HG02852 (cell line): ENCODE data around the gene CBFA2T2.
"Not testable (repeated sequence)": the region's sequence is repeated elsewhere in the genome, so short reads cannot be mapped to it uniquely, and the experiment has no call there.

Experiments used
- ATAC-seq: cut with Tn5 transposase; IDR thresholded peaks from one replicate; pipeline ENCODE4 v1.9.1; 2021; ENCODE audit warnings: mild to moderate bottlenecking, moderate library complexity; ENCODE audit not compliant: unreplicated experiment

CBFA2T2 gene

DNA sequence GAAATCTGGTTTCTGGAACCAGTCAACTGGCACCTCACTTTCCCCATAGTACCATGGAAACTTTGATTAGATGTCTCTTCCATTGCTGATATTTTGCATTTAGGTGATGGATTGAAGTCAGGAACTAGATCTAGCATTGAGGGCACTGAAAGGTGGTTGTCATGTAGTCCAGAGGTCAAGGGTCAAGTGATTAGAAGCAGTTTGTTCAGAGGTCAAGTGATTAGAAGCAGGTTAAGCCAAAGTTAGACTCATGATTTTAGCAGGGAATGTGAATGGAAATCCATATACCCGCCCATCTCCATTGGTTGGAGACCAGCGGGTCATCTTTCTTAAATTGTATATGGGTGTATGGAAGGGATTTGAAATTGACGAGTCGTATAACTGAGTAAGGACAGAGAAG, 51.2 kb downstream of the CBFA2T2 start:
- no peak for ATAC-seq

DNA sequence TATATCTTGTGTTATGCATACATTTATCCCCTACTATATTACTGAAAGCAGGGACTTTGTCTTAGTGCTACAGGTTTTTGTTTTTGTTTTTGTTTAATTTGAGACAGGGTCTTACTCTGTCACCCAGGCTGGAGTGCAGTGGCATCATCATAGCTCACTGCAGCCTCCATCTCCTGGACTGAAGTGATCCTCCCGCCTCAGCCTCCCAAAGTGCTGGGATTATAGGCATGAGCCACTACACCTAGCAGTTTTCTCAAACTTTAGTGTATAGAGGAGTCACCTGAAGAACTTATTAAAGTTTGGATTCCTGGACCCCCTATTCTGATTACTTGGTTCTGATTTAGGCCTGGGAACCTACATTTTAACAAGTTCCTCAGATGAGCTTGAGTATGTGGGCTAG, 51.9 kb downstream of the CBFA2T2 start:
- no peak for ATAC-seq

DNA sequence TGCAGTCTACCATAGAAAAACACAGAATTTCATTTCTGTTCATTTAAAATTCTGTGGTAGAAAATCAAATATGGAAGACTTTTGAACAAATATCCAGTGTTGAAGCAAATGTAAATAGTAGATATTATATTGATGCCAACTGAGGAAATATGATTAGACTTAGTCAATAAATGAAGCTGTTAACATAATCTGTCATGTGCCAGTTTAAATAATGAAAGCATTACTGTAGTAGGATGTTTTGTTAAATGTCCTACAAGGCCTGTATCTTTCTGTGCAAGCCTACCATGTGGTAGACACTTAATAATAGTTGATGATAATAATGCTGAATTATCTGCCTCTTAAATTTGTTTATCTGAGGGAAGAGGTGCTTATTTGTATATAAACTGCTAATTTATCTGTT, 55.9 kb downstream of the CBFA2T2 start:
- no peak for ATAC-seq

DNA sequence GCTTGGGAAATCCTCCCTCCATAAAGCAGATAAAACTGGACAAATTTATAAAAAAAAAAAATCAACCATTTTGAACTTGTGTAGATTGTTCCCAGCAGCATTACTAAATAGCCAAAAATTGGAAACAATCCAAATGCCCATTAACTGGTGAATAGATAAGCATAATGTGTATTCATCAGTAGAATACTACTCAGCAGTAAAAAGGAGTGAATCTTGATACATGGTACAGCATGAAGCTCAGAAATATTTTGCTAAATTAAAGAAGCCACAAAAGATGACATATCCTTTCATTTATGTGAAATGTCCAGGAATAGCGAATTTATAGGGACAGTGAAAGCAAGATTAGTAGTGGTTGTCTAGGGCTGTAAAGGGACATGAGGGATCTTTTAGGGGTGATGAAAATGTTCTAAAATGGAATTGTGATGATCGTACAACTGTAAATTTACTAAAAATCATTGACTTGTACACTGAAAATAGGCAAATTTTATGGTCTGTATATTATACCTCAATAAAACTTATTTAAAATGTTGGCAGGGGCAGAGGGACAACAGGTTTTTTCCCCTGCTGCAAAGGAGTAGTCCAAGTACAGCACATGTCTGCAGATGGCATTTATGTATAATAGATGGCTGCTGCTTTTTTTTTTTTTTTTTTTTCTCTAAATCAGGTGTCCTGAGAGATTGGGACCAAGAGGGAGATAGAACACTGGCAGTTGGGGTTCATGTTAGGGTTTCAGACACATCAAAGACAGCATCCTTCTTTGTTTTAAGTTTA, 59.5 kb downstream of the CBFA2T2 start:
- ATAC-seq = no peak

- ATAC-seq = no peak
Measured at GRCh38 chr20:33551778-33552177, 61.9 kb downstream of the CBFA2T2 start.

- ATAC-seq = no peak
Measured at GRCh38 chr20:33552519-33552918, 62.6 kb downstream of the CBFA2T2 start.

GRCh38 chr20:33553516-33553915, 63.6 kb downstream of the CBFA2T2 start:
- no peak for ATAC-seq

GRCh38 chr20:33554914-33555420, 65.1 kb downstream of the CBFA2T2 start:
- peak; percentile 97 for ATAC-seq

GRCh38 chr20:33555755-33556154, 65.9 kb downstream of the CBFA2T2 start:
- no peak for ATAC-seq

DNA sequence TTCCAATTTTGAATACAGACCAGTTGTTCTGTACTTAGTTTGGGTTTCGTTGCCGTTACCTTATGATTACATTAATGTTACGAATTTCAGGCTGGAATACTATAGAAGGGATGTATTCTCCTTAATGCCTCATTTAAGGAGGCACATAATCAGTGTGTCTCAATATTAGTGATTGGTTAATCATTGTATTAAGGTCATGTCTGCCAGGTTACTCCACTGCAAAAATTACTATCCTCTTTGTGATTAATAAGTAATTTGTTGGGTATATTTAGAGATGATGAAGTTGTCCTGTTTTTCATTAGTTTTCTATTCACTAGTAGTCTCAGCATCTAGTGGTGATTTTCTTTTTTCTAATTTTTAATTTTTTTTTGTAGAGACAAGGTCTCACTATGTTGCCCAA, 66.3 kb downstream of the CBFA2T2 start:
- ATAC-seq = no peak

GRCh38 chr20:33558348-33559144, 68.7 kb downstream of the CBFA2T2 start:
- no peak for ATAC-seq

DNA sequence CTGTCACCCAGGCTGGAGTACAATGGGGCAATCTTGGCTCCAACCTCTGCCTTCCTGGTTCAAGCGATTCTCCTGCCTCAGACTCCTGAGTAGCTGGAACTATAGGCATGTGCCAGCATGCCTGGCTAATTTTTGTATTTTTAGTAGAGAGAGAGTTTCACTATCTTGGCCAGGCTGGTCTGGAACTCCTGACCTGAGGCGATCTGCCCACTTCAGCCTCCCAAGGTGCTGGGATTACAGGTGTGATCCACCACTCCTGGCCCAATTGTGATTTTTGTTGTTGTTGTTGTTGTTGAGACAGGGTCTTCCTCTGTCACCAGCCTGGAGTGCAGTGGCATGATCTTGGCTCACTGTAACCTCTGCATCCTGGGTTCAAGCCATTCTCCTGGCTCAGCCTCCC, 69.3 kb downstream of the CBFA2T2 start:
- ATAC-seq = no peak

- ATAC-seq = no peak
Measured at GRCh38 chr20:33560026-33560425, 70.1 kb downstream of the CBFA2T2 start.

DNA sequence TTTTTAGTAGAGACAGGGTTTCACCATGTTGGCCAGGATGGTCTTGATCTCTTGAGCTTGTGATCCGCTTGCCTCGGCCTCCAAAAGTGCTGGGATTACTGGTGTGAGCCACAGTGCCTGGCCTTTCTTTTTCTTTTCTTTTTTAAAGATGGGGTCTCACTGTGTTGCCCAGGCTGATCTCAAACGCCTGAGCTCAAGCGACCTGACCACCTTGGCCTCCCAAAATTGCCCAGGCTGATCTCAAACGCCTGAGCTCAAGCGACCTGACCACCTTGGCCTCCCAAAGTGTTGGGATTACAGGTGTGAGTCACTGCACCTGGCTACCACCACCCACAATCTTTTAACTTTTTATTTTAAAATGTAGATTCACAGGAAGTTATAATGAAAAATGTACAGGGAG, 71.2 kb downstream of the CBFA2T2 start:
- not testable (repeated sequence) for ATAC-seq

DNA sequence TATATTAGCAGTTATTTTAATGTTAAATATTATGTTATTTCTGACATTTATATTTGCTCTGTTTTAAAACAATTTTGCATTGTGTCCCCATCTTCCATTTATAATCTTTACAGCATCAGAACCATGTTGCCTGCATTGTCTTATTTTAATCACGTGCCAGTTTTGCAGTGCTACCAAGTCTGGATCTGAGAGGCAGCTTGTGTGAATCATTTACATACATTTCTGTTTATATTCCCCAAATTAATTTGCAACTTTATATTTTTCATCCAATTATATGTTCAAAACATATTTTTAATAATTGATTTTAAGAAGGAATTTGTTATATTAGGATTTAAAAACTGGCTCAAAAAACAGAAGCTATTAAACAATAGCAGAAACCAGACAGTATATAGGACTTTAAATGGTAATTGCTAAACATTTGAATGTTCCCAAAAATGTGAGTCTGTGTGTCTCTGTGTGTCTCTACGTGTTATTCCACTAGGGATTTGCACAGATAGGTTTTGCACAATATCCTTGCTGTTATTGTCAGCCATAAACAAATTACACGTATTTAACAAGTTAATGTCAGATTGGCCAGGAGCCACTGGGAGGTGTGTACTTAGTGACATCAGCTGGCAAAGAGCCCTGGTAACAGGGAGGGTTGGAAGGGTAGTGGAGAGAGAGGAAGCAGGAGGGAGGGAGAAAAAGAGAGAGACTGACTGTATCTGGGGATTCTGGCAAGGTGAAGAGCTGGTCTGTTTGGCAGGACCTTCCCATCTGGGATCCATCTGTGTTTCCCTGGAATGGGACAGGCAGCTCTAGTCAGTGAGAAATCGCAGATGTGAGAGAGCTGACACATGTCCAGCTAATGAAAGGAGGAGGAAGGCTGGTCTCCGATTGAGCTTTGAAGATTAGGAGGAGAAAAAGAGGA, 72.1 kb downstream of the CBFA2T2 start:
- no peak for ATAC-seq

- ATAC-seq = no peak
Measured at GRCh38 chr20:33563788-33564187, 73.9 kb downstream of the CBFA2T2 start.

DNA sequence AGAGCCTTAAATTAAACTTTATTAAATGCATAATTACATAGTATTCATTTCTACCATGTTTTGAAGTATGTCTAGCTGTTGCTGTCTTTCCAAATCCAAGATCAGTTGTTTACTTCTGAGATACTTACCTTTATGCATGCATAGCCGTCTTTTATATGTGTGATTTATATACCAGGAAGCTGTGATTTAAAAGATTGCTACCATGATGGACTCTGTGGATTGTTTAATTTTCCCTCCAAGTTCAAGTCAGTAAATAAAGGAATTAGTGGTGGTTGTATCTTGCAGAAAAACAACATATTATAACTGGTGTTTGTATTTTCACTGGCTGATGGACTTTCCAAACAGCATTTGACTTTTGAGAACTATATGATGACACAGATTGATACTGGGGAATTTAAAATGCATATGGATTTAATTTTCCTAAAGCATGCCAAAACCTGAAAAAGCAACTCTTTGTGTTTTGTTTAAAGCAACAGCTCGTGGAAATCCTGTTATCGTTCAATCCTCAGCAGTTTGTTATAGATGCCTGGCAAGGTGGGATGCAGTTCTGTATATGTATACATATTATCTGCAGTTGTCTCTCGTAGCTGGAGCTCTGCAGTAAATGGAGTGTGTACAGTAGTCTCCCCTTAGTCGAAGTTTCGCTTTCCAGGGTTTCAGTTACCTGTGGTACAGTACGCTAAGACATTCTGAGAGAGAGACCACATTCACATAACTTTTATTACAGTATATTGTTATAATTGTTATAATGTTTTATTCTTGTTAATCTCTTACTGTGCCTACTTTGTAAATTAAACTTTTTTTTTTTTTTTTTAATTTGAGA, 77.1 kb downstream of the CBFA2T2 start:
- ATAC-seq = no peak

DNA sequence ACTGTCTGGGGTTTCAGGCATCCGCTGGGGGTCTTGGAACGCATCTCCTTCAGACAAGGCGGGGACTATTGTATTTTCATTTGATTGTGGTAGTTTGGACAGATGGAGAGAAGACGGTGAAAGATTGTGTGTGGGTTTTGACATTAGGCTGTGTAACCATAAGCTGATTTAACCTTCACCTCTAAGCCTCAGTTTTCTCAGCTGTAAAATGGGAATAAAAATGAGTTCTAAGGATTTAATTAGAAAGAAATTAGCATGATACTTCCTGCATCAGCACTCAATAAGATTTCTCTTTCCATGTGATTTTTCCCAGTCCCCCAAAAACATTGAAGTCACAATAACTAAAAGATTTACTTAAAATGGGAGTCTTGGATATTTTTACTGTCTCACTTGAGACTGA, 78.1 kb downstream of the CBFA2T2 start:
- ATAC-seq = no peak

DNA sequence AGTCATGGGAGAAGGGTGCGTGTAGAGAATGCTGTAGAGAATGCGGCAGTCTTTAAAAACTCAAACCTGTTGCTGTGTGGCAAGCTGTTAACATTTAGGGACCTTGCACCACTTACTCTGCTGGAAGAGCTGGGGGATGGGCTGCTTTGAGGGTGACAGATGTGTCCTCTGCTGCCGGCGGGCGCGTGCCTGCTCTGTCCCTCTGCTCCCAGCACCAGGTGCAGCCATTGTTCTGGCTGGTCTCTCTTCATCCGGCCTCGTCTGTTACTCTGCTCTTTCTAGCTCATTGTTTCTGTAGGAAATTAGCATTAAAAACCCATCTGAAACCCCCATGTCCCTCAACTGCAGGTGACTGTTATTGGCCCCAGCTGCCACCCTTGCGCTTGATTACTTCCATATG, 78.5 kb downstream of the CBFA2T2 start:
- ATAC-seq = no peak
